HL-60/S4 treated with retinoic acid at 250 ng/mL for 4 days and 3 days (cell line): ENCODE measurements around the gene CCDC92.
"Not testable (repeated sequence)": the region's sequence is repeated elsewhere in the genome, so short reads cannot be mapped to it uniquely, and the experiment has no call there.

Experiments
- in situ Hi-C: fragments of 300-500 bp; cut with MboI; formaldehyde crosslinking; loops from 2 replicates; pipeline ENCODE4 v1.7.0; 2022; ENCODE audit warnings: low sequenced_read_pairs

The CCDC92 gene

DNA sequence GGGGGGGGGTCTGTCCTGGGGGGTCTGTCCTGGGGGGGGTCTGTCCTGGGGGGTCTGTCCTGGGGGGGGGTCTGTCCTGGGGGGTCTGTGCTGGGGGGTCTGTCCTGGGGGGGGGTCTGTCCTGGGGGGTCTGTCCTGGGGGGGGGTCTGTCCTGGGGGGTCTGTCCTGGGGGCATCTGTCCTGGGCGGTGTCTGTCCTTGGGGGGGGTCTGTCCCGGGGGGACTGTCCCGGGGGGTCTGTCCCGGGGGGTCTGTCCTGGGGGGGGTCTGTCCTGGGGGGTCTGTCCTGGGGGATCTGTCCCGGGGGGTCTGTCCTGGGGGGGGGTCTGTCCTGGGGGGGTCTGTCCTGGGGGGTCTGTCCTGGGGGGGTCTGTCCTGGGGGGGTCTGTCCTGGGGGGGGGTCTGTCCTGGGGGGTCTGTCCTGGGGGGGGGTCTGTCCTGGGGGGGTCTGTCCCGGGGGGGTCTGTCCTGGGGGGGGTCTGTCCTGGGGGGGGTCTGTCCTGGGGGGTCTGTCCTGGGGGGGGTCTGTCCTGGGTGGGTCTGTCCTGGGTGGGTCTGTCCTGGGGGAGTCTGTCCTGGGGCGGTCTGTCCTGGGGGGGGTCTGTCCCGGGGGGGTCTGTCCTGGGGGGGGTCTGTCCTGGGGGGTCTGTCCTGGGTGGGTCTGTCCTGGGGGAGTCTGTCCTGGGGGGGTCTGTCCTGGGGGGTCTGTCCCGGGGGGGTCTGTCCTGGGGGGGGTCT lies 60.8 kb downstream of the CCDC92 start:
- in situ Hi-C loops, result not testable (repeated sequence)

DNA sequence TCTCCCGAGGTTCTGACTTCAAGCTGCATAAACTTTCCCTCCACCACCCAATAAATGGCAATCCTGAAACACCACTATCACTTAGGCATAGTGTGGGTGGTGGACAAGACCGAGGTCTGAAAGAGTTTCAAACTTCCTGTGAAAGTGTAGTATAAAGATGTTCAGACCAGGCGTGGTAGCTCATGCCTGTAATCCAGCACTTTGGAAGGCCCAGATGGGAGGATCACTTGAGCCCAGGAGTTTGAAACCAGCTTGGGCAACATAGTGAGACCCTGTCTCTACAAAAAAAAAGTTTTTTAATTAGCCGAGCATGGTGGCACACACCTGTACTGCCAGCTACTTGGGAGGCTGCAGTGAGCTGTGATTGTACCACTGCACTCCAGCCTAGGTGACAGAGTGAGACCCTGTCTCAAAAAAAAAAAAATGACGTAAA lies 61.9 kb downstream of the CCDC92 start:
- in situ Hi-C loops, result no loop called here

DNA sequence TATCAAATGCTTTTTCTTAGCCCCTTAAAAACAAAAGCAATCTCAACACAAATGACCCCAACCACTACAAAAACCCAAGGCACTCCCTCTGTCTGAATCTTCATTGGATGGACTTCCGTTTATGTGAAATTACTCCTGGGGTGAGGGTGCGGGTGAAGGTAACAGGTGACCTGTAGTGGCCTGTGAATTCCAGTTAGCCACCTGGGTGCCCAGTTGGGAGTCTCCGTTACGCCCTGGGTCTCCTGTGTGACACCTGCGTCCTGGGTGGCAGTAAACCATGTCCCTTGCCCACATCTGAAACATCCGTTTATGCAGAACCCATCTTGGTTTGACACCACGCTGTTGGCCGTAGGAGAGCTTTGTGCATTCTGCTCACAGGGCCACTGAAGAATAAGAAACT lies 62.6 kb downstream of the CCDC92 start:
- in situ Hi-C loops, result no loop called here

DNA sequence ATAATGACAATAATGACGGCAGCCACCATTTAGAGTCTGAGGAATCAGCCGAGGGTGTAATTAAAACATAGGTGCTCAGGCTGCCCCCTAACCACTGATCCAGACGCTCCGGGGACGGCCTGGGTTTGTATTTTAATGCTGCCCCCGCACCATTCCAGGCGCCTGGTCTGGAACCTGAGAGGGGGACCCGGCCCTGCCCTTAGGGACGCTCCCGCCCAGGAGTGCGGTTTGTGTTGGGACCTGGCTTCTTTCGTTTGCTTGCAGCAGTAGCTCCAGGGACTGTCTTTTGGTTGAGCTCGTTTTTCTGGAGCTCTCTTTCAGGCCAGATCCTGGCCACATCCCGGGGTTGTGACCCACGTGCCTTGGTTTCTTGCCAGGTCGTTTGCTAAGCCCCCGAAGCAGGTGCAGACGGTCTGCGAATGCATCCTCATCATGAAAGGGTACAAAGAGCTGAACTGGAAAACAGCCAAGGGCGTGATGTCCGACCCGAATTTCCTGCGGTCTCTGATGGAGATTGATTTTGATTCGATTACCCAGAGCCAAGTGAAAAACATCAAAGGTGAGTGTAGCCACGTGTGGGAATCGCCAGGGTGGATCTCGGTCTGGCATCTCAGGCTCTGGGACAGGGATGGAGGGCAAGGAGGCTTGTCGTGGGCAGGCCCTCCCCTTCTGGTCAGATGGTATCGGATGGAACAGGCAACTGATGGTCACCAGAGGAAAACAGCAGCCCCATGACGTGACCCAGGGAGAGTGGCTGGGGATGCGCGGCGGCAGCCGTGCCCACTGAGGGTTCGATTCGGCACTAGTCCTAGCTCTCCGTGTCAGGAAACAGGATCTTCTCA lies 63.5 kb downstream of the CCDC92 start:
- in situ Hi-C loops, result no loop called here

DNA sequence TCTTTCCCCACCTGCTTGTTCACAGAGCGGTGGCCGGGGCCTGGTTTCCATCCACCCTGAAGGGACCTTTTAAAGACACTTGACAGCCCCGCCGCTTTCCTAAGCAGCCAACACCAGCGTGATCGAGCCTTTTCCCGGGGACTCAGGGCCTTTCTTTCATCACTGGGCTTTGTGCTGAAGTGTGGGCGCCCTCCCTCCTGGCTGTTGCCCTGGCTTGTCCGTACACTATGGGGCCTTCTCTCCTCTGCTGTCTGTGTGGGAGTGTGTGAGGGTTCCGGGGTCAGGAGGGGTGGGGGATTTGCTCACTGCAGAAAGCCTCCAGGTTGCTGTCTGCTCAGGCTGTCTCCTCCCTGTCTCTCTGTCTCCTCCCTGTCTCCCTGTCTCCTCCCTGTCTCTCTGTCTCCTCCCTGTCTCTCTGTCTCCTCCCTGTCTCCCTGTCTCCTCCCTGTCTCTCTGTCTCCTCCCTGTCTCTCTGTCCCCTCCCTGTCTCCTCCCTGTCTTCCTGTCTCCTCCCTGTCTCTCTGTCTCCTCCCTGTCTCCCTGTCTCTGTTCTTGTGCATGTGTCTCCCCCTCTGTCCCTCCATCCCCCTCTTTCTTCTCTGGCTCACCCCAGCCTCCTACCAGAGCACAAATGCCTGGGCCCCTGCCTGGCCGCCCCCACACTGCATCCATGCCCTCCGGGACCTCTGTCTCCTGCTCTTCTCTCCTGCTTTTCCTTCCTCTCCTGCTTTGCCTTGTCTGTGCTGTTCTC lies 64.7 kb downstream of the CCDC92 start:
- in situ Hi-C loops, result no loop called here

DNA sequence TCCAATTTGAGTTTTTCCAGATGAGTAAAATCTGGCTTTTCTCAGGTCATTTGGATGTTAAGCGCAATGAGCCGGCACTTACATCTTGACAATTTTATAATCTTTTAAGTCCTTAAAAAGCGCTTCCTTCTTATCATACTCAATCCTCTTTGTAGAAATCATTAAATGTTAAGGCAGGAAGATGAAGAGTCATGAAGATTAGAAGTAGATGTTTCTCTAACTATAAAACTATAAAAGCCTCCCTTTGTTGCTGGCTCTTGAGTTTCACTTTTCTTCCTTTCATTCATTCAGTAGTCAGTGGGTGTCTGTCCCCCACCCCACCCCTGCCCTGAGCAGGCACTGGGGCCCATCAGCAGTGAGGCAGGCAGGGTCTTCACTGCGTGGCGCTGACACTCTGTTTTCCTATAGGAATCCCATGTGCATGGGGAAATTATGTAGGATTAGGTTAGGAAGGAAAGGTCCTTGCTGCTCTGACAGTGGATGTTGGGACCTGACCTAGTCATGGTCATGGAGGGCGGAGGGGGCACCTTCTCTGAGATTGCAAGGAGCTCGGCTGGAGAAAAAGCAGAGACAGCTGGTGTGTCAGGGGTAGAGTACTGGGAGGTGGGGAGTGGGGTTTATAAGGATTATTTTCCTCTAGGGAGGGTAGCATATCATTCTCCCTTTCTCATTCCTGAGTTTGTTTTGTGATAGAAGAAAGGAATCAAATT lies 65.8 kb downstream of the CCDC92 start:
- in situ Hi-C loops, result no loop called here

DNA sequence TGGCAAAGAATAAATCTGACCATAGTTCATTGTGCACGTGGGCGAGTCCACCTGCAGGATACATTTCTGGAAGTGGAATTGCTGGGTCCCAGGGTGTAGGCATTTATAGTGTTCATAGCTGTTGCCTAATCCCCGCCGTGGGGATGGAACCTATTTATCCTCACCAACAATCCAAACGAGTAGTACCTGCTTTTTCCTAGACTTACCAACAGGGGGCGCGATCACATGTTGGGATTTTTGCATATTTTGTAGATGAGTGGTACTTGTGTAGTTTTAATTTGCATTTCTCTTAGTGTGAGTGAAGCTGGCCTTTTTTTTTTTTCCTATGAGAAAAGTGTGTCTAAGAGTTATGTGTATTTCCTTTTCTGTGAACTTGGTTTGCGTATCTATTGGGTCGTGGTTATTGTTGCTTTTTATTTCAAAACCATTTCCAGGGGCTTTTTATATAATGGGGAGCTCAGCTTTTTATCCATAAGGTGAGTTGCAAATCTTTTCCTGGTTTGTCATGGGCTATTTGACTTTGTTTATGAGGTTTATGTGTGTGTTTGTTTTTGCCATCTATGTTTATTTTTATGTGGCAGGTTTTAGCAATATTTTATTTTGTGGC lies 67.2 kb downstream of the CCDC92 start:
- in situ Hi-C loops, result no loop called here

DNA sequence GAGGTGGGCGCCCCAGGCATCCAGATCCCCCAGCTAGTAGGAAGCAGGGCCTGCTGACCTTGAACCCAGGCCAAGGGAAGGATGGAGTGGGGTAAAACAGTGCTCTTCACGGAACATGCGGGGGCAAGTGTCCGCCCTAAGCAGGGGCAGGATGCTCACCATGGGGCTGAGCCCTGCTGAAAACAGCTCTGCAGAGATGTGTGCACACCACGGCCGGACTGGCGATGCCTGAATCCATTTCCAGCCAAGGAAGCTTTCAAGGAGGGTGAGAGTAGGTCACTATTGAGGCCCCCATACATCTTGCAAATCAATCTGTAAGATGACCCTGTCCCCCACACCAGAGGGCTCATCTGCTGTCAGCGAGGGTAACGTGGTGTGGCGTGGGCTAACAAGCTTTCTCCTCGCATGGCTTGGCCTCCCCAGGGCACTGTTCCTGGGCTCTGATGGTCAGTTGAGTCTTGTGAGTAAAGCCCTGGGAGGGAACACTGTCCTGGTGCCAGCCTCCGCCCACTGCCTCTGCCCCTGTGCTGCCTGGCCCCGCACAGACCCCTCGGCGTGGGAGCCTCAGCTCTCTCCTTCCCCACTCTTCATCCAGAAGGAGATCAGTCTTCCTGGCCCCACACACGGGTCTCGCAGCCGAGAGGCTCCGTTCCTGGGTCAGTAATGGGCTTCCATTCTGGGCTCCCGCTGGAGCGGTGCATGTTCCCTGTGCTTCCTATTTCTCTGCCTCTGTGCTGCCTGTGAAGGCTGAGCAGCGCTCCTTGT lies 69.1 kb downstream of the CCDC92 start:
- in situ Hi-C loops, result no loop called here

DNA sequence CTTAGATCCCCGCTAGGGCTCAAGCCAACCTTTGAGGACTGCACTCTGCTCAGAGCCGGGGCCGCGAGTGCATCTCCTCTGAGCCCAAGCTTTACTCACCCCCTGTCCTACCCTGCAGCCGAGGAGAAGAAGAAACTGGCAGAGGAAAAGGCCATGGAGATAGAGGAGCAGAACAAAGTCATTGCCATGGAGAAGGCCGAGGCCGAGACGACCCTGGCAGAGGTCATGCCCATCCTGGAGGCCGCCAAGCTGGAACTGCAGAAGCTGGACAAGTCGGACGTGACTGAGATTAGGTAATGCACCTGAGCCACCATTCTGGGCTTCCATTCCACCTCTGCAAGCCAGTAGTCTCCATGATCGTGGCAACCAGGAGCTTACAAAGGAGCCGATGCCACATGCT lies 69.8 kb downstream of the CCDC92 start:
- in situ Hi-C loops, result no loop called here

DNA sequence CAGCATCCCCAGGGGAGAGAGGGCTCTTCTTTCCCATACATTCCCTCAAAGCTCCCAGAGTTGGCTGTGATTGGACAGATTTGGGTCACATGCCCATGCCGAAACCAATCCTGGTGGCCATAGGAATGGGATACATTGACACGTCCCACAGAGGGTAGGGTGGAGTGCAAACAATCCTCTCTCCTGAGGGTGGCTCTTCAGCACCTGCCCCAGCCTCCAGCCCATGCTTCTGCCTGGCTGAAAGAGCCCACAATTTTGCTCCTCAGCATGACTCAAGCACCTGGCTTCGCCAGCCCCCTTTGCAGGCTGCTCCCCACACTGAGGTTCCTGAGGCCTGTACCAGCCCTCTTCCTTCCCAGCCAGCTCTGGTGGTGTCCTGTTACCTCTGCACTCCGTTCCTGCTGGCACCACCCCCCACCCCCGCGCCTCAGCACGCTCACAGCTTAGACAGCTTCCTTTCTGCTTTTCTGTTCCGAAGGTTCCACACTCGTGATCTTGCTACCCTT lies 71.7 kb downstream of the CCDC92 start:
- in situ Hi-C loops, result no loop called here

DNA sequence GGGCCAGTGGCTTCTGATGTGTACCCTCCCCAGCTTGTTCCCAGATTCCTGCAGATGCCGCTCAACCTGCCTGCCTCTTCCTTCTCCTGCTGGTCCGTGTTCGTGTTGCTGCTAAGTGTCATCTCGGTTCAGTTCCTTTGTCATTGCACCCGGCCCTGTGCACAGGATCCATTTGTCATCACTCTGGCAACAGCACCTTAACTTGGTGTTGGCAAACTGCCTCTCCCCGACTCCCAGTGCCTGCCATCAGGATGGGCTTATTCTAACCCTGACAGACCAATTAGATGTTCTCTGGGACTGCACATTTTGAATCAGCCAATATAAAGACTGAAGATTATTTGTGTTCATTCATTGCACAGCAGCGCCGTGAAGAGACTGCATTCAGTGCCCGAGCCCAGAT lies 73.3 kb downstream of the CCDC92 start:
- in situ Hi-C loops, result no loop called here

DNA sequence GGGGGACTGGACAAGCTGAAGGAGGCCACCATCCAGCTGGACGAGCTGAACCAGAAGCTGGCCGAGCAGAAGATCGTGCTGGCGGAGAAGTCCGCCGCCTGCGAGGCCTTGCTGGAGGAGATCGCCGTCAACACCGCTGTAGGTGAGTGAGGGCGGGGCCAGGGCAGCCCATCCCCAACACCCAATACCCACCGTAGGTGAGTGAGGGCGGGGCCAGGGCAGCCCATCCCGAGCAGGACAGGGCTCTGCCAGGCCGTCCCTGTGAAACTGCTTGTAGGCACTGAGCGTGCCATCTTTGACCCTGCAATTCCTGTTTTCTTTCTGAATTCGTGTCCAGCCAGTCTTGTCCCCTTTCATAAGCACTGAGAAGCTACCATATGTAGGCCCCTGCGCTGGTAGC lies 74.0 kb downstream of the CCDC92 start:
- in situ Hi-C loops, result no loop called here

DNA sequence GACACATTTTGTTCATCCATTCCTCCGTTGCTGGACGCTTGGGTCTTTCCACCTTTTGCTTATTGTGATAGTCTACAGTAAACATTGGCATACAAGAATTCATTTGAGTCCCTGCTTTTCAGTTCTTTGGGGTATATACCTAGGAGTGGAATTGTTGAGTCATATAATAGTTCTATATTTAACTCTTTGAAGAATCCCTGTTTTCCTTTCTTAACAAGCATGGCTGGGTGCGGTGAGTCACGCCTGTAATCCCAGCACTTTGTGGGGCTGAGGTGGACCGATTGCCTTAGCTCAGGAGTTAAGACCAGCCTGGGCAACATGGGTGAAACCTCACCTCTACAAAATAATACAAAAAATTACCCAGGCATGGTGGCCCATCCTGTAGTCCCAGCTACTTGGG lies 75.4 kb downstream of the CCDC92 start:
- in situ Hi-C loops, result no loop called here

DNA sequence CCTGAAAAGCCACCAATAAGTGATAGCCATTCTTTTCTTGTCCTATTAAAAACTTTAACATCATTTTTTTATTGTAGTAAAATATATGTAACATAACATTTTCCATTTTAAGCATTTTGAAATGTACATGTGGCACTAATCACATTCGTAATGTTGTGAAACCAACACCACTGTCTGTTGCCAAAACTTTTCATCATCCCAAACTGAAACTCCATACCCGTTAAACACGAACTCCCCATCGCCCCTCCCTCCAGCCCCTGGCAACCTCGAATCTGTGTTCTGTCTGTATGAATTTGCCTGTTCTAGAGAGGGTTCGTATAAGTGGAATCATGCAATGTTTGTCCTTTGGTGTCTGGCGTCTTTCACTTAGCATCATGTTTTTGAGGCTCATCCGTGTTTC lies 75.9 kb downstream of the CCDC92 start:
- in situ Hi-C loops, result no loop called here

DNA sequence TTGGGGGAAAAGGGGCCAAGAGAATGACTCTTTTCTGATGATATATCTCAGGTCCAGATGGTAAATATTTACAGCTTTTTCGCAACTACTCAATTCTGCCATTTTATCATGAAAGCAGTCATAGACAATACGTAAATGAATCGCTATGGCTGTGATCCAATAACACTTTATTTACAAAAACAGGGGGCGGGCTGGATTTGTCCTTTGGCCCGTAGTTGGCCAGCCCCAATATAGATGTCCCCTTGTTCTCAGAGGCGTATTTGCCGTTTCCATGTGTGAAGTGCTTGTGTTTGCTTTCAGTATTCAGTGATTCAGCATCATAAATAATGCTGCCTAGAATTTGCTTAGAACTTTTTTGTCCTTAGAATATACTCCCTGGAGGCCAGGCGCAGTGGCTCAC lies 77.2 kb downstream of the CCDC92 start:
- in situ Hi-C loops, result no loop called here

DNA sequence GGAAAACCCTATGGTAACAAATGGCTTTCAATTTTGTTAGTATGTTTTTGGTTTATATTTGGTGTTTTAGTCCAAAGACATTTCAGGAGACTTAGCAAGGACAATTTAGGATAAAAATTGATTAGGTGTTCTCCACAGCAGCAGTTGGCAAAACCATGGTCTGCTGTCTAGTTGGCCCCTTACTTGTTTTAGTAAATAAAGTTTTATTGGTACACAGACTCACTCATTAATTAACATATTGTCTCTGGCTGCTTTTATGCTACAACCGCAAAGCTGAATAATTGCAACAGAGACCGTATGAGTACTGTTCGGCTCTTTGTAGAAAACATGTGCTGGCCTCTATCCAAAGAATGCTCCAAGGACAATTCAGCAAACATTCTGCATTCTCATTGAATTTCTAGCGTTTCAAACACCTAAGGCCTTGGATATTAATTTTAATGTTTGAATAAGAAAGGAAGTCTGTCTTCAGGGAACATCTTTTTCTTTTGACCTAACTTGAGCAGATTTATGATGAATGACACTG lies 77.7 kb downstream of the CCDC92 start:
- in situ Hi-C loops, result no loop called here

DNA sequence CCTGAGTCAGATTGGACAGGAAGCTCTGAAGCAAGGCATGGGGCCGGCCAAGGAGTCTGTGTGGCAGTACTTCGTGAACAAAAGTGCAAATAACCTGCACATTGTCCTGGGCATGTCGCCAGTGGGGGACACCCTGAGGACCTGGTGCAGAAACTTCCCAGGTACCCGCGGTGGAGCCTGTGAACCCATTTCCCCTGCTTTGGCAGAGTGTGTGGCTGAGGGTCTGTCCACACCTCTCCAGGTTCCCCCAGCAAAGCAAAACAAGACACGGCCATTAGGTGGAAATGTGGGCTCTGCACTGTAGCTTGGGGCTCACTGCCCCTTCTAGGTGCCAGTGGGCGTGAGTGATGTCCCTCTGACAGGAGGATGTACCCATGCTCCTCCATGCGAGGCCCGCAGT lies 79.4 kb downstream of the CCDC92 start:
- in situ Hi-C loops, result no loop called here

DNA sequence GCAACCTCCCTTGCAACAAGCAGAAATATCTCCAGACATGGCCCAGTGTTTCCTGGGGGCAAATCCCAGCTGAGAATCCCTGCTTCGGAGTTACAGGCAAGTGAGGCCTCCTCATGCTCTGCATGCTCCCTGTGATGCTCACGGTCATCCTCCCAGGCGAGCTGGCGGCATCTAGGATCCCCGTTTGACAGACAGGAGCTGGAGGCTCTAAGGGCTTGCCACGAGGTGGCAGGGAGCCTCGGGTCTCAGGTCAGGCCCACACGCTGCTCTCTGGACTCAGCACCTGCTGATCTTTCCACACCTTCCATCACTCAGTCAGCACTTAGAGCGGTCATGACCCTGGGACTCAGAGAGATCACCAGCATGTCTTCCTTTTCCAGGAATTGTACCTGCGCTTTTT lies 79.8 kb downstream of the CCDC92 start:
- in situ Hi-C loops, result no loop called here

DNA sequence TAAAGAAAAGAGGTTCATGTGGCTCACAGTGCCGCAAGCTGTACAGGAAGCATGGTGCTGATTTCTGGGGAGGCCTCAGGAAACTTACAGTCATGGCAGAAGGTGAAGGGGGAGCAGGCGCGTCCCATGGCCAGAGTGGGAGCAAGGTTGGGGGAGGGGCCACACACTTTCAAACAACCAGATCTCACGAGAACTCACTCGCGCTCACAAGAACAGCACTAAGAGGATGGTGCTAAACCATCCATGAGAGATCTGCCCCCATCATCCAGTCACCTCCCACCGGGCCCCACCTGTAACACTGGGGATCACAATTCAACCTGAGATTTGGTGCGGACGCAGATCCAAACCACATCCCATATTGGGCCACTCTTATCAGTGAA lies 80.5 kb downstream of the CCDC92 start:
- in situ Hi-C loops, result no loop called here
